HG03066 (cell line): Measurements from ENCODE around the gene ZNF423.

Experiments used
- ATAC-seq: cut with Tn5 transposase; IDR thresholded peaks from one replicate; pipeline ENCODE4 v1.9.1; 2021; ENCODE audit warnings: low read depth; ENCODE audit not compliant: unreplicated experiment

Gene ZNF423

GRCh38 chr16:49547448-49547847, 308.5 kb downstream of the ZNF423 start:
- no peak for ATAC-seq

GRCh38 chr16:49546735-49547134, 309.2 kb downstream of the ZNF423 start:
- no peak for ATAC-seq

- no peak for ATAC-seq
Measured at GRCh38 chr16:49545741-49546448, 310.0 kb downstream of the ZNF423 start.

- ATAC-seq = no peak
Measured at GRCh38 chr16:49545243-49545642, 310.7 kb downstream of the ZNF423 start.

- no peak for ATAC-seq
Measured at GRCh38 chr16:49544828-49545227, 311.1 kb downstream of the ZNF423 start.

GRCh38 chr16:49543631-49543946, 312.3 kb downstream of the ZNF423 start:
- no peak for ATAC-seq

GRCh38 chr16:49542946-49543630, 312.8 kb downstream of the ZNF423 start:
- no peak for ATAC-seq

GRCh38 chr16:49542391-49542891, 313.5 kb downstream of the ZNF423 start:
- no peak for ATAC-seq

- ATAC-seq = no peak
Measured at GRCh38 chr16:49540836-49541235, 315.1 kb downstream of the ZNF423 start.

- no peak for ATAC-seq
Measured at GRCh38 chr16:49539758-49540157, 316.2 kb downstream of the ZNF423 start.

- ATAC-seq = no peak
Measured at GRCh38 chr16:49537924-49538459, 317.9 kb downstream of the ZNF423 start.

GRCh38 chr16:49534901-49535610, 320.9 kb downstream of the ZNF423 start:
- no peak for ATAC-seq

- ATAC-seq = no peak
Measured at GRCh38 chr16:49533422-49533821, 322.5 kb downstream of the ZNF423 start.

GRCh38 chr16:49532873-49533272, 323.0 kb downstream of the ZNF423 start:
- ATAC-seq = no peak

- ATAC-seq = no peak
Measured at GRCh38 chr16:49531931-49532840, 323.7 kb downstream of the ZNF423 start.

GRCh38 chr16:49531425-49531824, 324.5 kb downstream of the ZNF423 start:
- no peak for ATAC-seq

GRCh38 chr16:49530427-49530970, 325.4 kb downstream of the ZNF423 start:
- no peak for ATAC-seq

GRCh38 chr16:49529411-49530045, 326.4 kb downstream of the ZNF423 start:
- ATAC-seq = no peak

GRCh38 chr16:49528866-49529288, 327.0 kb downstream of the ZNF423 start:
- ATAC-seq = no peak
